Lung (tissue), 12 donors: ENCODE data around the gene MED29. TPM values are rescaled to one million over a fixed set of nuclear protein-coding genes. Genes with fewer than 3 reads are reported as not detected.

ENCODE experiments used
- ATAC-seq: fragments of 200-7000 bp; cut with Tn5 transposase; one replicate; pipeline ENCODE4 v1.9.1; 2020; ENCODE audit warnings: moderate number of reproducible peaks; ENCODE audit not compliant: insufficient read depth, low FRiP score
- DNase-seq, 3 donors: peaks; one replicate each; pipeline ENCODE4 v3.0.0-alpha.2; 2013 to 2017
- H3K27ac ChIP-seq, 2 donors: one replicate each; pipeline ENCODE4 v1.5.1; 2013; ENCODE audit warnings: mild to moderate bottlenecking in 2 of 2, moderate library complexity in 2 of 2, control low read depth in 1 of 2, inconsistent platforms in 1 of 2, low read depth in 1 of 2, low read length in 1 of 2
- H3K27me3 ChIP-seq, 3 donors: one replicate each; pipeline ENCODE4 v1.5.1; 2013; ENCODE audit warnings: low read length in 2 of 3; ENCODE audit not compliant: control insufficient read depth in 3 of 3, insufficient read depth in 3 of 3
- H3K36me3 ChIP-seq, 4 donors: one replicate each; pipeline ENCODE4 v1.5.1; 2013; ENCODE audit warnings: low read length in 4 of 4, mild to moderate bottlenecking in 1 of 4, moderate library complexity in 1 of 4; ENCODE audit not compliant: control insufficient read depth in 4 of 4, insufficient read depth in 4 of 4
- H3K4me1 ChIP-seq, 5 donors: one replicate each; pipeline ENCODE4 v1.5.1; 2013; ENCODE audit warnings: low read length in 5 of 5, mild to moderate bottlenecking in 2 of 5, moderate library complexity in 1 of 5; ENCODE audit not compliant: control insufficient read depth in 5 of 5, insufficient read depth in 5 of 5
- H3K4me3 ChIP-seq: one replicate; pipeline ENCODE4 v1.5.1; 2013; ENCODE audit warnings: mild to moderate bottlenecking, control low read depth, moderate library complexity
- H3K9ac ChIP-seq, 2 donors: one replicate each; pipeline ENCODE4 v1.5.1; 2013; ENCODE audit warnings: low read length in 2 of 2, control low read depth in 1 of 2; ENCODE audit not compliant: insufficient read depth in 1 of 2
- H3K9me3 ChIP-seq, 4 donors: one replicate each; pipeline ENCODE4 v1.5.1; 2013; ENCODE audit warnings: low read length in 3 of 4, mild to moderate bottlenecking in 1 of 4, moderate library complexity in 1 of 4; ENCODE audit not compliant: control insufficient read depth in 4 of 4, insufficient read depth in 3 of 4
- WGBS, 2 donors: extraction: QIAGEN DNeasy Blood & Tissue Kit; methylation state at CpG; one replicate each; pipeline ENCODE4 v1.1.7; 2013; 5-methylcytosine and 5-hydroxymethylcytosine counted together
- polyA plus RNA-seq, 2 donors: library from polyadenylated mRNA; stranded (reverse); fragments of 200-250 nt; gene quantifications; one replicate each; pipeline ENCODE4 v1.2.1, GENCODE V29; 2013
- total RNA-seq, 2 donors: library from RNA; depleted of rRNA in 1 of 2; stranded (reverse); fragments of >200 nt in 1 of 2; gene quantifications; one replicate each; pipeline ENCODE4 v1.2.1, GENCODE V29; 2014 to 2021
- TF ChIP-seq, protein P1 (sequence below): IDR thresholded peaks from 2 replicates; pipeline ENCODE4 v1.5.1; 2012; ENCODE audit warnings: mild to moderate bottlenecking; ENCODE audit errors: control extremely low read depth, extremely low read depth
- donor health status: control.
- donor health status: control.
- donor health status: Bipolar disorder and iron deficiency.
- donor health status: healthy.
- donor health status: DM: yes; HTN: yes; CAD: no.

Gene MED29
- total and polyA plus RNA-seq, 4 donors, result 16.5 to 36.8 (median 32.8) TPM

- no peaks in the 10 kb centered on the region for H3K4me1 ChIP-seq
- no peak overlapping the region for H3K9ac ChIP-seq
- H3K27me3 ChIP-seq, result no peaks in the 10 kb centered on the region
- H3K4me3 ChIP-seq, result no peak overlapping the region
- DNase-seq, result no peak
- TF ChIP-seq, protein P1, sequence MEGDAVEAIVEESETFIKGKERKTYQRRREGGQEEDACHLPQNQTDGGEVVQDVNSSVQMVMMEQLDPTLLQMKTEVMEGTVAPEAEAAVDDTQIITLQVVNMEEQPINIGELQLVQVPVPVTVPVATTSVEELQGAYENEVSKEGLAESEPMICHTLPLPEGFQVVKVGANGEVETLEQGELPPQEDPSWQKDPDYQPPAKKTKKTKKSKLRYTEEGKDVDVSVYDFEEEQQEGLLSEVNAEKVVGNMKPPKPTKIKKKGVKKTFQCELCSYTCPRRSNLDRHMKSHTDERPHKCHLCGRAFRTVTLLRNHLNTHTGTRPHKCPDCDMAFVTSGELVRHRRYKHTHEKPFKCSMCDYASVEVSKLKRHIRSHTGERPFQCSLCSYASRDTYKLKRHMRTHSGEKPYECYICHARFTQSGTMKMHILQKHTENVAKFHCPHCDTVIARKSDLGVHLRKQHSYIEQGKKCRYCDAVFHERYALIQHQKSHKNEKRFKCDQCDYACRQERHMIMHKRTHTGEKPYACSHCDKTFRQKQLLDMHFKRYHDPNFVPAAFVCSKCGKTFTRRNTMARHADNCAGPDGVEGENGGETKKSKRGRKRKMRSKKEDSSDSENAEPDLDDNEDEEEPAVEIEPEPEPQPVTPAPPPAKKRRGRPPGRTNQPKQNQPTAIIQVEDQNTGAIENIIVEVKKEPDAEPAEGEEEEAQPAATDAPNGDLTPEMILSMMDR, result no peak
- H3K36me3 ChIP-seq, result peaks cover 24 to 62% (median 41%) of the 10 kb centered on the region in 4 donors
- no peaks in the 10 kb centered on the region for H3K9me3 ChIP-seq
- 88 to 89% methylated on average over 18 of the region's 18 CpGs for WGBS, 2 donors
- no peak overlapping the region for H3K27ac ChIP-seq
- ATAC-seq, result no peak
These were observed 34.5 kb upstream of the MED29 start for GRCh38 chr19:39356647-39357046.

DNA sequence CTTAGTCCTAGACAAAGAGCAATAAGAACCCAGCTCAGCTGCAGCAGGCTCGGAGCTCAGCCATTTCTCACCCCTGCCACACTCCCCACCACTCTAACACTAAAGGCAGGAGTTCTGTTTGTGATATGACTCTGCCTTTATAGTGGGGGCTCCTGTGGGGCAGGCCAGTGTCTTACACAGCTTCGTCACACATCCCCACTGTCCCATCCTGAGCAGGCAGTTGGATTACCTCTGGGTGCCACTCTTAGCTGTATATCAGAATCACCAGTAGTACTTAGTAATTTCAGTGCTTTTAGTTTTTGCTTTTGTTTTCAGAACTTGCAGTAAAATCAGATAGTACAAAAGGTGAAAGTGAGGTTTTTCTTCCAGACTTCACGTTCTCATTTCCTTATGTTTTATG lies 32.2 kb upstream of the MED29 start:
- WGBS, 2 donors, result 91 to 93% methylated on average over 3 of the region's 3 CpGs
- peaks cover 0 to 6% (median 0%) of the 10 kb centered on the region in 5 donors for H3K4me1 ChIP-seq

GRCh38 chr19:39360599-39360998 lies 30.6 kb upstream of the MED29 start:
- no peak overlapping the region for H3K4me3 ChIP-seq
- H3K27me3 ChIP-seq, result no peaks in the 10 kb centered on the region
- H3K36me3 ChIP-seq, result peaks cover 24 to 46% (median 39%) of the 10 kb centered on the region in 4 donors
- 97 to 98% methylated on average over 1 of the region's 1 CpG for WGBS, 2 donors
- TF ChIP-seq, protein P1, result no peak
- peaks cover 0 to 6% (median 0%) of the 10 kb centered on the region in 5 donors for H3K4me1 ChIP-seq
- no peak for ATAC-seq
- H3K27ac ChIP-seq, result no peak overlapping the region
- H3K9ac ChIP-seq, result no peak overlapping the region
- H3K9me3 ChIP-seq, result no peaks in the 10 kb centered on the region
- DNase-seq, result no peak

More for the DNA sequence above, 32.2 kb upstream of the MED29 start:
- Histone ChIP-seq H3K4me3 (no peak overlapping the region), H3K9me3 (no peaks in the 10 kb centered on the region), H3K27ac (no peak overlapping the region), H3K9ac (no peak overlapping the region), H3K27me3 (no peaks in the 10 kb centered on the region), H3K36me3 (peaks cover 24 to 54% (median 43%) of the 10 kb centered on the region in 4 donors)
- TF ChIP-seq, protein P1, result no peak
- no peak for ATAC-seq
- DNase-seq, result no peak
